ENCODE results near the gene XRN2. TPM values are rescaled to one million over a fixed set of nuclear protein-coding genes. Genes with fewer than 3 reads are reported as not detected.

Gene XRN2
- total and polyA plus RNA-seq, 2 donors (not counting 1 experiment from before 2014, with no cell fraction given): 19.0 to 46.2 TPM

DNA sequence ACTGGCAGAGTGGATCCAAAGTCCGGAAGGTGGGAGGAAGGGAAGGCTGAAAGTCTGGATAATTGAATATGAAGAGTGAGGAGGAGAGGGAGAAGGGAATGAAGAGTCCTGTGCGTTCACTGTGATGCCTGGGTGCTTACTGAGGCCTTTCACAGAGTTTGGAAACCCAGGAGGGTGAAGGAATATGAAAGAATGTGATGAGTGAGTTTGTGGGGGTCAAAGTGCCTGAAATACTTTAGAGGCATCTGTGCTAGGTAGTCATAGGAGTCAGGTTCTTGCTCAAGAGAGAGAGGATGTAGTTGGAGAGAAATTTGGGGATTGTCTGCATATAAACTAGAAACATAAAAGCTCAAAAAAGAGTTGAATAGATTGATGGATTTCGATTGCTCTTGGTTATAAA is 73.5 kb downstream of the XRN2 start:
- Mint-ChIP-seq H3K27me3 (no peaks in the 10 kb centered on the region), H3K4me3 (no peak overlapping the region), H3K4me1 (no peaks in the 10 kb centered on the region), H3K27ac (no peak overlapping the region), H3K9me3 (ENCODE audit: insufficient read depth) (no peaks in the 10 kb centered on the region)
- peaks cover 0 to 17% of the 10 kb centered on the region in 2 experiments for H3K36me3 ChIP-seq (replicated peaks in 1 of 2; ENCODE audit: control extremely low read depth in 1 of 2, control insufficient read depth in 1 of 2, extremely low read depth in 1 of 2, insufficient read depth in 2 of 2, low read length in 1 of 2)
- no peak overlapping the region for H3K4me3 ChIP-seq (ENCODE audit: control extremely low read depth in 1 of 5, extremely low read depth in 1 of 5, insufficient read depth in 1 of 5, low read depth in 2 of 5, low read length in 4 of 5)
- no peak overlapping the region for H3K4me2 ChIP-seq (replicated peaks; ENCODE audit: low read depth, low read length, poor library complexity, severe bottlenecking)
- whole genome bisulfite sequencing (ENCODE audit: insufficient coverage): 97% methylated on average over 2 of the region's 3 CpGs
- ATAC-seq (ENCODE audit: low read depth): no peak
- no peak overlapping the region for H3K27ac ChIP-seq (ENCODE audit: low read length in 2 of 2)
- H2AFZ ChIP-seq (ENCODE audit: insufficient read depth, low read depth, low read length, poor library complexity, severe bottlenecking): no peak overlapping the region
- no peaks in the 10 kb centered on the region for H3K9me3 ChIP-seq (ENCODE audit: control extremely low read depth in 1 of 3, control insufficient read depth in 2 of 3, insufficient read depth in 1 of 3, low read length in 2 of 3)
- no peaks in the 10 kb centered on the region for H3K4me1 ChIP-seq (ENCODE audit: control insufficient read depth in 2 of 2, insufficient read depth in 2 of 2, low read length in 2 of 2)
- no peaks in the 10 kb centered on the region for H3K27me3 ChIP-seq (replicated peaks in 1 of 4; ENCODE audit: control extremely low read depth in 1 of 4, control insufficient read depth in 3 of 4, insufficient read depth in 4 of 4, low read length in 3 of 4)
- intact Hi-C loops (cut with micrococcal nuclease): no loop called here
- peaks cover 6% of the 10 kb centered on the region for H3K79me2 ChIP-seq (ENCODE audit: control insufficient read depth, insufficient read depth, low read length)
- H3K9ac ChIP-seq (ENCODE audit: low read length): no peak overlapping the region
- ChIA-PET POLR2A (no interaction called here), CTCF (no interaction called here)
- H4K20me1 ChIP-seq (ENCODE audit: control insufficient read depth, insufficient read depth, low read length, poor library complexity, severe bottlenecking): peaks cover 29% of the 10 kb centered on the region
- DNase-seq: no peak
- no peak for TF ChIP-seq EZH2 (IDR thresholded peaks at IDR 0.05; ENCODE audit: borderline replicate concordance, insufficient read depth, low read depth, low read length, poor library complexity, severe bottlenecking)
- TF ChIP-seq, protein P1, sequence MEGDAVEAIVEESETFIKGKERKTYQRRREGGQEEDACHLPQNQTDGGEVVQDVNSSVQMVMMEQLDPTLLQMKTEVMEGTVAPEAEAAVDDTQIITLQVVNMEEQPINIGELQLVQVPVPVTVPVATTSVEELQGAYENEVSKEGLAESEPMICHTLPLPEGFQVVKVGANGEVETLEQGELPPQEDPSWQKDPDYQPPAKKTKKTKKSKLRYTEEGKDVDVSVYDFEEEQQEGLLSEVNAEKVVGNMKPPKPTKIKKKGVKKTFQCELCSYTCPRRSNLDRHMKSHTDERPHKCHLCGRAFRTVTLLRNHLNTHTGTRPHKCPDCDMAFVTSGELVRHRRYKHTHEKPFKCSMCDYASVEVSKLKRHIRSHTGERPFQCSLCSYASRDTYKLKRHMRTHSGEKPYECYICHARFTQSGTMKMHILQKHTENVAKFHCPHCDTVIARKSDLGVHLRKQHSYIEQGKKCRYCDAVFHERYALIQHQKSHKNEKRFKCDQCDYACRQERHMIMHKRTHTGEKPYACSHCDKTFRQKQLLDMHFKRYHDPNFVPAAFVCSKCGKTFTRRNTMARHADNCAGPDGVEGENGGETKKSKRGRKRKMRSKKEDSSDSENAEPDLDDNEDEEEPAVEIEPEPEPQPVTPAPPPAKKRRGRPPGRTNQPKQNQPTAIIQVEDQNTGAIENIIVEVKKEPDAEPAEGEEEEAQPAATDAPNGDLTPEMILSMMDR (IDR thresholded peaks at IDR 0.05): no peak

GRCh38 chr20:21377701-21378100 is 74.6 kb downstream of the XRN2 start:
- Histone ChIP-seq H3K4me1 (ENCODE audit: control insufficient read depth in 2 of 2, insufficient read depth in 2 of 2, low read length in 2 of 2) (no peaks in the 10 kb centered on the region), H3K79me2 (ENCODE audit: control insufficient read depth, insufficient read depth, low read length) (peaks cover 6% of the 10 kb centered on the region), H3K27me3 (replicated peaks in 1 of 4; ENCODE audit: control extremely low read depth in 1 of 4, control insufficient read depth in 3 of 4, insufficient read depth in 4 of 4, low read length in 3 of 4) (no peaks in the 10 kb centered on the region), H3K9ac (ENCODE audit: low read length) (no peak overlapping the region), H3K9me3 (ENCODE audit: control extremely low read depth in 1 of 3, control insufficient read depth in 2 of 3, insufficient read depth in 1 of 3, low read length in 2 of 3) (no peaks in the 10 kb centered on the region), H2AFZ (ENCODE audit: insufficient read depth, low read depth, low read length, poor library complexity, severe bottlenecking) (no peak overlapping the region), H3K36me3 (replicated peaks in 1 of 2; ENCODE audit: control extremely low read depth in 1 of 2, control insufficient read depth in 1 of 2, extremely low read depth in 1 of 2, insufficient read depth in 2 of 2, low read length in 1 of 2) (peaks cover 0 to 24% of the 10 kb centered on the region in 2 experiments), H3K4me2 (replicated peaks; ENCODE audit: low read depth, low read length, poor library complexity, severe bottlenecking) (no peak overlapping the region), H3K4me3 (ENCODE audit: control extremely low read depth in 1 of 5, extremely low read depth in 1 of 5, insufficient read depth in 1 of 5, low read depth in 2 of 5, low read length in 4 of 5) (no peak overlapping the region), H3K27ac (ENCODE audit: low read length in 2 of 2) (no peak overlapping the region), H4K20me1 (ENCODE audit: control insufficient read depth, insufficient read depth, low read length, poor library complexity, severe bottlenecking) (peaks cover 29% of the 10 kb centered on the region)
- no peaks in the 10 kb centered on the region for H3K27me3 Mint-ChIP-seq
- H3K4me1 Mint-ChIP-seq: no peaks in the 10 kb centered on the region
- CTCF ChIA-PET: no interaction called here
- no peak overlapping the region for H3K4me3 Mint-ChIP-seq
- POLR2A ChIA-PET: interaction anchor here (0.6 kb wide), 1 partner anchor 696 kb away, joined by 3 read pairs; no protein-coding TSS in a partner anchor
- DNase-seq (no peak), ATAC-seq (ENCODE audit: low read depth) (no peak)
- H3K9me3 Mint-ChIP-seq (ENCODE audit: insufficient read depth): no peaks in the 10 kb centered on the region
- 100% methylated on average over 2 of the region's 9 CpGs for WGBS (ENCODE audit: insufficient coverage)
- TF ChIP-seq, protein P1 (IDR thresholded peaks at IDR 0.05): no peak
- TF ChIP-seq EZH2 (IDR thresholded peaks at IDR 0.05; ENCODE audit: borderline replicate concordance, insufficient read depth, low read depth, low read length, poor library complexity, severe bottlenecking): no peak
- intact Hi-C loops (cut with micrococcal nuclease): no loop called here
- no peak overlapping the region for H3K27ac Mint-ChIP-seq
